Measurements from ENCODE around the gene ZSWIM8. TPM values are rescaled to one million over a fixed set of nuclear protein-coding genes. Genes with fewer than 3 reads are reported as not detected.

The ZSWIM8 gene
- total and polyA plus RNA-seq, 2 of the 8 experiments (the other 6 are each of a cell fraction or from before 2014, with no cell fraction given) = 44.7 to 99.7 TPM

DNA sequence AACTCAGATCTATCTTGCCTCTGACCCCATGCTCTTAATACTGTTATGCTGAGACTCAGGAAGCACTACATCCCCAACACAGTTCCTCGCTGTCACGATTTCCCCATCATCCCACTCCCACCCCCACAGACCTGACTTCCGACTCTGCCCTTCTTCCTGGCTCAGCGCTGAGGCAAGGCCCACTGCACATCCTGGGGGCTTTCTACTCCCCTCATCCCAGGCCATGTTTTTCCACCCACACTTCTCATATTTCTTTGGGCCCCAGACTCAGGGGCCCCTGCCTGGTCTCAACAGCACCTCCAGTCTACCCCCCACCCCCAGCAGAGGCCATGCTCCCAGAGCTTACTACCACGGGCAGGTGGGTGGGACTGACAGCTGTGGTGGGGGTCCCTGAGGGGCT, 33.7 kb downstream of the ZSWIM8 start:
- no peak overlapping the region for H2AK5ac ChIP-seq (ENCODE audit: low read depth, low read length)
- H2BK120ac ChIP-seq (replicated peaks; ENCODE audit: low read depth, low read length) = no peak overlapping the region
- no peaks in the 10 kb centered on the region for H3K23me2 ChIP-seq (ENCODE audit: low read depth, low read length)
- no peak overlapping the region for H4K91ac ChIP-seq (replicated peaks; ENCODE audit: insufficient read length, low read length)
- no peak overlapping the region for H3K18ac ChIP-seq (ENCODE audit: extremely low read depth, low read length)
- no peak overlapping the region for H3K23ac ChIP-seq (ENCODE audit: insufficient read length)
- no peaks in the 10 kb centered on the region for H3K79me1 ChIP-seq (ENCODE audit: low read depth, low read length)
- H3K9ac ChIP-seq (replicated peaks in 1 of 4; ENCODE audit: extremely low read depth in 1 of 4, low read depth in 3 of 4, low read length in 3 of 4) = no peak overlapping the region
- no peak overlapping the region; the same call in 1 of the 2 replicates for H2BK5ac ChIP-seq (ENCODE audit: low read depth, low read length)
- H3K4ac ChIP-seq (replicated peaks; ENCODE audit: insufficient read length, low read depth, low read length) = no peak overlapping the region
- peaks cover 0 to 4% of the 10 kb centered on the region in 2 experiments for H4K20me1 ChIP-seq (replicated peaks in 1 of 2; ENCODE audit: control insufficient read depth in 1 of 2, insufficient read depth in 2 of 2, low read length in 2 of 2)
- DNase-seq (ENCODE audit: low read depth in 1 of 2, low spot score in 2 of 2) (no peak), FAIRE-seq (no peak)
- no peak overlapping the region for H3K27ac ChIP-seq (ENCODE audit: low read depth, low read length)
- H3K9me3 ChIP-seq (ENCODE audit: insufficient read depth in 2 of 2, low read depth in 1 of 2, low read length in 1 of 2) = no peaks in the 10 kb centered on the region
- 92% methylated on average over 5 of the region's 5 CpGs; no CpG with 5 or more reads in 1 of the 2 experiments for WGBS, 2 experiments (ENCODE audit: extremely low coverage in 1 of 2, insufficient coverage in 1 of 2, insufficient read length in 1 of 2, insufficient replicate concordance in 2 of 2, low coverage in 1 of 2, low lambda C conversion rate in 2 of 2, missing lambda C conversion rate in 1 of 2)
- no peak overlapping the region for H2BK15ac ChIP-seq (ENCODE audit: low read length)
- H4K5ac ChIP-seq (ENCODE audit: insufficient read length, low read depth, low read length) = no peak overlapping the region
- no peak overlapping the region for H2BK12ac ChIP-seq (ENCODE audit: low read depth, low read length)
- H3K27me3 ChIP-seq (replicated peaks in 1 of 4; ENCODE audit: control insufficient read depth in 3 of 4, extremely low read depth in 1 of 4, insufficient read depth in 3 of 4, low read length in 3 of 4) = no peaks in the 10 kb centered on the region; a peak in 1 of 7 replicates
- no peak overlapping the region for H3K56ac ChIP-seq (replicated peaks; ENCODE audit: insufficient read length, low read depth, low read length)
- H3K4me3 ChIP-seq (ENCODE audit: extremely low read depth in 1 of 4, insufficient read depth in 2 of 4, low read depth in 3 of 4, low read length in 4 of 4) = no peak overlapping the region
- H3K14ac ChIP-seq (ENCODE audit: insufficient read length) = no peak overlapping the region
- CTCF ChIA-PET (ENCODE audit: partially characterized antibody) = interaction anchor here (0.6 to 16.0 kb wide), 13 partner anchors 10 to 689 kb away, joined by 3 to 209 read pairs (median 4); no protein-coding TSS in a partner anchor
- H3K4me2 ChIP-seq (ENCODE audit: insufficient read depth in 1 of 2, low read depth in 2 of 2, low read length in 2 of 2) = no peak overlapping the region
- H3K36me3 ChIP-seq (ENCODE audit: control insufficient read depth in 2 of 4, insufficient read depth in 4 of 4, low read length in 3 of 4) = peaks cover 3 to 20% (median 9%) of the 10 kb centered on the region in 4 experiments; a peak in 6 of 8 replicates
- H3K79me2 ChIP-seq (ENCODE audit: control insufficient read depth in 1 of 2, insufficient read depth in 2 of 2, low read length in 2 of 2) = no peaks in the 10 kb centered on the region
- H4K8ac ChIP-seq (ENCODE audit: extremely low read depth, insufficient read depth, low read length) = no peak overlapping the region
- POLR2A ChIA-PET (ENCODE audit: partially characterized antibody) = interaction anchor here (0.6 to 2.4 kb wide), 3 partner anchors 12 to 47 kb away, joined by 3 to 9 read pairs (median 7); a partner anchor contains a TSS
- no peak overlapping the region for H2BK20ac ChIP-seq (ENCODE audit: low read length)
- H2AFZ ChIP-seq (ENCODE audit: low read length) = no peak overlapping the region
- H3K4me1 ChIP-seq (replicated peaks in 1 of 4; ENCODE audit: control insufficient read depth in 3 of 4, insufficient read depth in 4 of 4, low read length in 3 of 4) = no peaks in the 10 kb centered on the region
- no peak for TF ChIP-seq CEBPB (IDR thresholded peaks at IDR 0.05; ENCODE audit: low read depth, low read length)
- no peak for TF ChIP-seq KDM5A (IDR thresholded peaks at IDR 0.05; ENCODE audit: low read length)
- TF ChIP-seq HDAC2 (IDR thresholded peaks at IDR 0.05; ENCODE audit: borderline replicate concordance in 1 of 2, low read depth in 2 of 2, low read length in 2 of 2) = no peak
- TF ChIP-seq BACH1 (IDR thresholded peaks at IDR 0.05; ENCODE audit: low read length) = no peak
- no peak for TF ChIP-seq TCF12 (IDR thresholded peaks at IDR 0.05; ENCODE audit: low read depth, low read length)
- no peak for TF ChIP-seq EGR1 (IDR thresholded peaks at IDR 0.05; ENCODE audit: borderline replicate concordance, low read depth, low read length)
- no peak for TF ChIP-seq JUN (IDR thresholded peaks at IDR 0.05; ENCODE audit: low read depth, low read length)
- TF ChIP-seq PHF8 (conservative IDR thresholded peaks at IDR 0.05; ENCODE audit: low read depth, low read length) = no peak
- TF ChIP-seq, protein P1, sequence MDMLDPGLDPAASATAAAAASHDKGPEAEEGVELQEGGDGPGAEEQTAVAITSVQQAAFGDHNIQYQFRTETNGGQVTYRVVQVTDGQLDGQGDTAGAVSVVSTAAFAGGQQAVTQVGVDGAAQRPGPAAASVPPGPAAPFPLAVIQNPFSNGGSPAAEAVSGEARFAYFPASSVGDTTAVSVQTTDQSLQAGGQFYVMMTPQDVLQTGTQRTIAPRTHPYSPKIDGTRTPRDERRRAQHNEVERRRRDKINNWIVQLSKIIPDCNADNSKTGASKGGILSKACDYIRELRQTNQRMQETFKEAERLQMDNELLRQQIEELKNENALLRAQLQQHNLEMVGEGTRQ (IDR thresholded peaks at IDR 0.05; ENCODE audit: low read length) = no peak
- TF ChIP-seq SP1 (IDR thresholded peaks at IDR 0.05; ENCODE audit: low read depth, low read length) = no peak
- no peak for TF ChIP-seq FOSL1 (IDR thresholded peaks at IDR 0.05; ENCODE audit: insufficient read depth, low read depth, low read length)
- no peak for TF ChIP-seq TEAD4 (IDR thresholded peaks at IDR 0.05; ENCODE audit: low read depth, low read length)
- TF ChIP-seq TAF7 (optimal IDR thresholded peaks at IDR 0.05; ENCODE audit: borderline replicate concordance, low read depth, low read length) = no peak
